ELF-1 (cell line): Measurements from ENCODE around the gene TTC29.
"Not testable (repeated sequence)": the region's sequence is repeated elsewhere in the genome, so short reads cannot be mapped to it uniquely, and the experiment has no call there.

Source experiments
- DNase-seq: peaks from one replicate; pipeline ENCODE4 v3.0.0-alpha.2; 2016; ENCODE audit warnings: low read depth, low spot score

The TTC29 gene

DNA sequence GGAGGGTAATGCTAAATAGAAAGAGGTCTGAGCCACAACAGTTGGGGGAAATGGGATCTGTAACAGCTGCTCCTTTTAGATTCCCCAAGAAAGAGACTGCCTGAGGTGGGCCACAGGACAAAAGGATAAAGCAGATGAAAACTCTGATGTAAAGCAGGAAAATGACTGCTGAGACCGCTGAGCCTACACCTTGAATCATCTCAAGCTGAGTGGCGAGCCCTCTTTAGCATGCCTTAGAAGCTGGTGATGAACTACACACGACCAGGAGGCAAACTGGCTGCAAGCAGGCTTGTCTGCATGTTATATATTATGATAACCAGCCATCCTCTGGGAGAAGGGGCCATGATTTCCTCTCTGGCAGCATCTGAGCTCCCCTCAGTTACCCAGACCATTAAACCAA is 88.4 kb downstream of the TTC29 start:
- no peak for DNase-seq

GRCh38 chr4:146855761-146856160 is 89.9 kb downstream of the TTC29 start:
- DNase-seq: no peak

- no peak for DNase-seq
Observed at GRCh38 chr4:146852360-146852759, 93.3 kb downstream of the TTC29 start.

- no peak for DNase-seq
Observed at GRCh38 chr4:146847345-146847744, 98.3 kb downstream of the TTC29 start.

DNA sequence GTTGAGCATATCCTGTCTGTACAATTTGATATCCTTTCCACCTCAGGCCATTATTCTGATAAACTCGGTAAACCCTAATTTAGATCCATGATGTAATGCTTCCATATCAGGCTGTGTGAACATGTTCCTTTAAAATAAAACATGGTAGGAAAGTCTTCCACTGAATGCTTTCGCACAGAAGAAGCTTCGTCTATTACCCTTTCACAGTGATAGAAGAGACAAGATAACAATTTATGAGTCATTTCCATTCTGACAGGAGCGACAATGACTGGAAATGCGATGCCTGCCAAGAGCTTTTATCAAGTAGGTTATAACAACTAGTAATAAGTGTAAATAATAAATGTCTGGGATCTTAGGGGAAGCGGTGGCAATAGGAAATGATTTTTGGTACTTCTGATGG is 98.8 kb downstream of the TTC29 start:
- no peak for DNase-seq

GRCh38 chr4:146844761-146845160 is 100.9 kb downstream of the TTC29 start:
- DNase-seq: no peak

DNA sequence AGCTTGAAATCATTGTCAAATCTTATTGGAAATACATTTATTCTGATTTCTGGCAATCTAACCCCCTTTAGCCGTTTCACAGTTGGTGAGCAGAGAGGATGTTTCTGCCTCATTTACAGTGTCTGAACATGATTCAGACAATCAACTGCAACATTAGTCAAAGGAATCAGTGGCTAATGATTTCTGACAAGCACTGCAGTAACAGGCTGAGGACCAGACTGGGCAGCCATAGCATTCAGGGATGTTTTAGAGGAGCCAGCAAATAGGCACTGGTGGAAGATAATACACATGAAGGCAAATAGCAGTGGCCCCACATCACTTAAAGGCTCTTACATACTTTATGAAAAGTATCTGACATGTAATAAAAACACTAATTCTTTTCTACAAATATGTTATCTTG is 102.8 kb downstream of the TTC29 start:
- no peak for DNase-seq

DNA sequence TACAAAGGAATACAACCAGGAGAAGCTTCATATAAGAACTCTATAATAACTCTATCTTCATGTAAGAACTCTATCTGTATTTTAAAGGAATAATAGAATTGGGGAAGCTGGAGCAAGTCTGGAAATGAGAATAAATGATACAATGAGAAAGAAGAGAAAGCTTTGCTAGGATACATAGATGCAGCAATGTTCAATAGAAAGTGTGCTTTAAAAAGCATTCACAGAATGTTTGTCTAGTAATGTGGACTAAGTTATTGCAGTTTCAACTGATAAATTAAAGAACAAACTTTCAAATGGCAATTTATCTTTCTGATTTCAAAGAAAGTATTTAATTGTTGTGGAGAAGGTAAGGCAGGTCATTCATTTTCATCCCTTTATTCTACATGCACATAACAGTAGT is 104.9 kb downstream of the TTC29 start:
- DNase-seq: no peak

- no peak for DNase-seq
Observed at GRCh38 chr4:146835096-146835495, 110.6 kb downstream of the TTC29 start.

GRCh38 chr4:146834263-146835034 is 111.2 kb downstream of the TTC29 start:
- DNase-seq: no peak

- no peak for DNase-seq
Observed at GRCh38 chr4:146833530-146833929, 112.1 kb downstream of the TTC29 start.

DNA sequence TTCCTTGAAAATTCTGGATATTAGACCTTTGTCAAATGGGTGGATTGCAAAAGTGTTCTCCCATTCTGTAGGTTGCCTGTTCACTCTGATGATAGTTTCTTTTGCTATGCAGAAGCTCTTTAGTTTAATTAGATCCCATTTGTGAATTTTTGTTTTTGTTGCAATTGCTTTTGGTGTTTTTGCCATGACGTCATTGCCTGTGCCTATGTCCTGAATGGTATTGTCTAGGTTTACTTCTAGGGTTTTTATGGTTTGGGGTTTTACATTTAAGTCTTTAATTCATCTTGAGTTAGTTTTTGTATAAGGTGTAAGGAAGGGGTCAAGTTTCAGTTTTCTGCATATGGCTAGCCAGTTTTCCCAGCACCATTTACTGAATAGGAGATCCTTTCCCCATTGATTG is 122.7 kb downstream of the TTC29 start:
- DNase-seq: not testable (repeated sequence)

GRCh38 chr4:146814750-146815149 is 130.9 kb downstream of the TTC29 start:
- DNase-seq: no peak

DNA sequence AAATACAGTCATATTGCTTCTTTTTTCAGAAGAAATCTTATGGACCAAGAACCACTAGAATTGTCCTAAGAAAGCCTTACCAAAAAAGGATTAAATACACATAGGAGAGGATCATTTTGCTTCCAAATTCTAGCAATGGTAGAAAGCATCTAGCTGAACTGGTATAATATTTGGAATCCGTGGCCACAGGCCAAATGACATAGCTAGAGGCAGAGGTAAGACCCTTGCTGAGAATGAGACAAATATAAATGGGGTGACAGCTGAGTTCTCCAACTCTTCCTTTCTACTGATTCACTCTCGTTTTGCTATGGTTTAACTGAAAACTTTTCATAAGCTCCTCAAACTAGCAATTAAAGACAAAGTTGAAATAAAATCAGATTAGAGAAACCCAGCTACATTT is 150.0 kb downstream of the TTC29 start:
- DNase-seq: no peak

DNA sequence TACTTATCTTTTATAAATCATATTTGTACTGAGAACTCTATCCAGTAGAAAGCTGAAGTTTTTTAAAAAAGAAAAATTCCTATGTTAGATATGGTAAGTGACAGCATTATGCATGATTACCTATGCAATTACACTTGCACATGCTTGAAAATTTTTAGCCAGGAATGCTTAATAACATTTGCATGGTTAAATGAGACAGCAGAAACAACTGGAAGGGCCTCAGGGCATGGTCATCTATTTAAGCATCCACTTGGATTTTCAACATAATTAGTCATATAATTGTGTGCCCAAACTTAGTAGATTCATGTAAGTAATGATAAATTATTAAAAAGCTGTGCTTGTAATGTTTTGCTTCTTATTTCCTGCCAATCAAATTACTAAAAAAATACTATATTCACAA is 151.9 kb downstream of the TTC29 start:
- DNase-seq: no peak

DNA sequence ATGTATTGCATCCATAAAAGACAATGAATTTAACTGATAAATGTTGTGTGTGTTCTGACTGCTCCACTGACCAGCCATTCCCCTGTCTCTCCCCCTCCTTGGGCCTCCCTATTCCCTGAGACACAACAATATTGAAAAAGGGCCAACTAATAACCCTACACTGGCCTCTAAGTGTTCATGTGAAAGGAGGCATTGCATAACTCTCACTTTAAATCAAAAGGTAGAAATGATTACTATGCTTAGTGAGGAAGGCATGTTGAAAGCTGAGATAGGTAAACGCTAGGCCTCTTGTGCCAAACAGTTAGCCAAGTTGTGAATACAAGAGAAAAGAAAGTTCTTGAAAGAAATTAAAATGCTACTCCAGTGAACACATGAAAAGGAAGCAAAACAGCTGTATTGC is 154.2 kb downstream of the TTC29 start:
- no peak for DNase-seq

DNA sequence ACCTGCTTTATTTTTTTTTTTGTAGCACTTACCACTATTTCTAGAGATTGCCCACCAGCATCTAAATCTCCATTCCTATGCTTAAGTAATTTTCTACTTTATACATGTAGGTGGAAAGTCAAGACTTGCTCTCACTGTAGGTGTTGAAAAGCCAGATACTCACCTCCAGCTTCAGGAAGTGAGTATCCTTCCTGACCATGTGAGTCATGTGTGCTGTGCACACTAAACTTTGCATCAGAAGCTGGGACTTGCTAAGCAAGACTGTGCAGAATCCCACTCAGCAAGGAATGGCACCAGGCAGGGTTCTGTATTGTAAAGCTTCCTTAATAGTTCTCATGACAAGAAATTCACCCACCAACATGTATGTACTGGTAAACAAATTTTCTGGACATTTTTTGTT is 155.1 kb downstream of the TTC29 start:
- DNase-seq: no peak

DNA sequence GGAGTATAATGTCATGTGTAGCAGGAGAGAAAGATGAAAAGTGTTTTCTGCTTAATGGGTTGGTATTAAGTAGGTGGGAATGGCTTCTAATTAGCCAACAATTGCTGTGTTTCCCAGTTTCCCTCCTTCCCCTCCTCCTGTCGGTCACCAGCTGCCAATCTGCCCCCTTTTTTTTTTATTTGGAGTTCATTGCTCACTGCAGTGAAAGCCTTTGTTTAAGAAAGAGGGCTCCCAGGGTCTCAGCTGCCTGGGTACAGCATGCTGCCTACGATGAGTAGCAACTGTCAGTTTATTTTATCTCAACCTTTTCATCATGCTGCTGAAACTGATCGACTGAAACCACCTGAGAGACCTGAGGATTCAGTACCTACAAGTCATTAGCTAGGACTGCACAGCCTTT is 157.9 kb downstream of the TTC29 start:
- DNase-seq: peak; percentile 1

GRCh38 chr4:146776691-146777090 is 169.0 kb downstream of the TTC29 start:
- DNase-seq: no peak

GRCh38 chr4:146763560-146763959 is 182.1 kb downstream of the TTC29 start:
- no peak for DNase-seq

- DNase-seq: no peak
Observed at GRCh38 chr4:146762016-146762415, 183.6 kb downstream of the TTC29 start.

DNA sequence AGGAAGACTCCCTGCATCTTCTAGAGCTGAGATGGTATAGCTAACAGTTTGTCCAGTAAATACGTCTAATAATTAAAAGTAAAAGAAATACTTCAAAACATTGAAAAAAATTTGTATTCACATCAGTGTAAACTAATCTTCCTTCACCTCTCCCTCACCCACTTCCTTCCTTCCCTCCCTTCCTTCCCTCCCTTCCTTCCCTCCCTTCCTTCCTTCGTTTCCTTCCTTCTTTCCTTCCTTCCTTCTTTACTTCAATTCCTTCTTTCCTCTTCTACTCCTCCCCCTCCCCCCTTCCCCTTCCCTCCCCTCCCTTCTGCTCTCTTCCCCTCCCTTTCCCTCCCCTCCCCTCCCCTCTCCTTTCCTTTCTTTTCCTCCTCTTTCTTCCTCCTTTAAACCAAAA is 203.2 kb downstream of the TTC29 start:
- no peak for DNase-seq

GRCh38 chr4:146739182-146739581 is 206.5 kb downstream of the TTC29 start:
- DNase-seq: no peak

- not testable (repeated sequence) for DNase-seq
Observed at GRCh38 chr4:146723519-146723918, 222.1 kb downstream of the TTC29 start.
